Fibroblast of pulmonary artery (primary cell): ENCODE results near the gene PRKCE.

Experiments used
- DNase-seq: peaks from one replicate; pipeline ENCODE4 v3.0.0-alpha.2; 2010; ENCODE audit warnings: low read depth
- H3K4me3 ChIP-seq: replicated peaks from 2 replicates; pipeline ENCODE4 v1.5.1; 2011; ENCODE audit warnings: low read depth, mild to moderate bottlenecking, control low read depth, low read length, moderate library complexity
- CTCF ChIP-seq: IDR thresholded peaks from 2 replicates; pipeline ENCODE4 v1.5.1; 2011; ENCODE audit warnings: mild to moderate bottlenecking, control low read depth, low read length, inconsistent platforms; ENCODE audit errors: missing control alignments

PRKCE gene

GRCh38 chr2:46163098-46163430 lies 511.6 kb downstream of the PRKCE start:
- no peak for TF ChIP-seq CTCF
- no peak for DNase-seq
- H3K4me3 ChIP-seq = no peak overlapping the region

GRCh38 chr2:46163804-46164528 lies 512.5 kb downstream of the PRKCE start:
- H3K4me3 ChIP-seq = no peak overlapping the region
- no peak for TF ChIP-seq CTCF
- DNase-seq = peak; percentile 38

- TF ChIP-seq CTCF = no peak
- peak; percentile 99 for DNase-seq
- H3K4me3 ChIP-seq = no peak overlapping the region
Measured at GRCh38 chr2:46164529-46165301, 513.2 kb downstream of the PRKCE start.

GRCh38 chr2:46165916-46166315 lies 514.4 kb downstream of the PRKCE start:
- TF ChIP-seq CTCF = no peak
- H3K4me3 ChIP-seq = no peak overlapping the region
- DNase-seq = no peak

GRCh38 chr2:46167406-46167805 lies 515.9 kb downstream of the PRKCE start:
- no peak for TF ChIP-seq CTCF
- DNase-seq = no peak
- H3K4me3 ChIP-seq = no peak overlapping the region

- H3K4me3 ChIP-seq = no peak overlapping the region
- DNase-seq = no peak
- no peak for TF ChIP-seq CTCF
Measured at GRCh38 chr2:46167924-46168323, 516.4 kb downstream of the PRKCE start.
